ENCODE results near the gene LTB4R2. TPM values are rescaled to one million over a fixed set of nuclear protein-coding genes. Genes with fewer than 3 reads are reported as not detected.
A peak's percentile ranks its signal among the peaks of the same experiment; 100 is the strongest.
"Not testable (repeated sequence)": the region's sequence is repeated elsewhere in the genome, so short reads cannot be mapped to it uniquely, and the experiment has no call there.

The LTB4R2 gene
- total and polyA plus RNA-seq, 2 donors (not counting 1 experiment from before 2014, with no cell fraction given), result 0.23 to 1.8 TPM

DNA sequence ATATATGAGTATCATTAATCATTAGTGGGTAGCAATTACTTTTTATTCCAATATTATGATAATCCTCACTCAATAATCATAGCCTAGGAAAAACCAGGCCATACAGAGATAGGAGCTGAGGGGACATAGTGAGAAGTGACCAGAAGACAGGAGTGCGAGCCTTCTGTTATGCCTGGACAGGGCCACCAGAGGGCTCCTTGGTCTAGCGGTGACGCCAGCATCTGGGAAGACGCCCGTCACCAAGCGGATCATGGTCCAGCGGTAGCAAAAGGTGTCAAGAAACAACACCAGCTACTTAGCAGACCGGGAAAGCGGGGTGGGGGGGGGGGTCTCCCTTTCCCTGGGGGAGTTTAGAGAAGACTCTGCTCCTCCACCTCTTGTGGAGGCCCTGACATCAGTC, 18.0 kb downstream of the LTB4R2 start:
- not testable (repeated sequence) for H2AFZ ChIP-seq (ENCODE audit: low read length); H3K4me1 ChIP-seq (ENCODE audit: control insufficient read depth, extremely low read depth, insufficient read depth, low read length); H4K20me1 ChIP-seq (ENCODE audit: control insufficient read depth, extremely low read depth, insufficient read depth, low read length); H3K9ac ChIP-seq (ENCODE audit: insufficient read depth, low read length); H3K27ac ChIP-seq (ENCODE audit: insufficient read depth, low read length); DNase-seq (ENCODE audit: low read depth in 2 of 2); H3K4me3 ChIP-seq (replicated peaks in 1 of 4; ENCODE audit: control extremely low read depth in 1 of 4, insufficient read depth in 1 of 4, low read depth in 3 of 4, low read length in 4 of 4); H3K36me3 ChIP-seq (ENCODE audit: control insufficient read depth, insufficient read depth, low read length); H3K4me2 ChIP-seq (ENCODE audit: extremely low read depth, insufficient read depth, low read length); H3K79me2 ChIP-seq (ENCODE audit: control insufficient read depth, insufficient read depth, low read length); H3K9me3 ChIP-seq (ENCODE audit: control insufficient read depth, insufficient read depth, low read depth, low read length)
- peaks cover 11% of the 10 kb centered on the region for H3K27me3 ChIP-seq (ENCODE audit: control insufficient read depth, insufficient read depth, low read length)
- TF ChIP-seq, protein P1, sequence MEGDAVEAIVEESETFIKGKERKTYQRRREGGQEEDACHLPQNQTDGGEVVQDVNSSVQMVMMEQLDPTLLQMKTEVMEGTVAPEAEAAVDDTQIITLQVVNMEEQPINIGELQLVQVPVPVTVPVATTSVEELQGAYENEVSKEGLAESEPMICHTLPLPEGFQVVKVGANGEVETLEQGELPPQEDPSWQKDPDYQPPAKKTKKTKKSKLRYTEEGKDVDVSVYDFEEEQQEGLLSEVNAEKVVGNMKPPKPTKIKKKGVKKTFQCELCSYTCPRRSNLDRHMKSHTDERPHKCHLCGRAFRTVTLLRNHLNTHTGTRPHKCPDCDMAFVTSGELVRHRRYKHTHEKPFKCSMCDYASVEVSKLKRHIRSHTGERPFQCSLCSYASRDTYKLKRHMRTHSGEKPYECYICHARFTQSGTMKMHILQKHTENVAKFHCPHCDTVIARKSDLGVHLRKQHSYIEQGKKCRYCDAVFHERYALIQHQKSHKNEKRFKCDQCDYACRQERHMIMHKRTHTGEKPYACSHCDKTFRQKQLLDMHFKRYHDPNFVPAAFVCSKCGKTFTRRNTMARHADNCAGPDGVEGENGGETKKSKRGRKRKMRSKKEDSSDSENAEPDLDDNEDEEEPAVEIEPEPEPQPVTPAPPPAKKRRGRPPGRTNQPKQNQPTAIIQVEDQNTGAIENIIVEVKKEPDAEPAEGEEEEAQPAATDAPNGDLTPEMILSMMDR (conservative IDR thresholded peaks at IDR 0.05 in 1 of 2, IDR thresholded peaks at IDR 0.05 in 1 of 2; ENCODE audit: low read depth in 1 of 2, low read length in 2 of 2), result peak; percentile 21 to 41

- H4K20me1 ChIP-seq (ENCODE audit: control insufficient read depth, extremely low read depth, insufficient read depth, low read length), result no peaks in the 10 kb centered on the region
- H3K4me1 ChIP-seq (ENCODE audit: control insufficient read depth, extremely low read depth, insufficient read depth, low read length), result no peaks in the 10 kb centered on the region
- no peaks in the 10 kb centered on the region for H3K36me3 ChIP-seq (ENCODE audit: control insufficient read depth, insufficient read depth, low read length)
- H3K9me3 ChIP-seq (ENCODE audit: control insufficient read depth, insufficient read depth, low read depth, low read length), result no peaks in the 10 kb centered on the region
- no peak overlapping the region for H3K27ac ChIP-seq (ENCODE audit: insufficient read depth, low read length)
- no peak for TF ChIP-seq EZH2 (IDR thresholded peaks at IDR 0.05; ENCODE audit: low read length, missing control alignments)
- TF ChIP-seq, protein P1 (conservative IDR thresholded peaks at IDR 0.05 in 1 of 2, IDR thresholded peaks at IDR 0.05 in 1 of 2; ENCODE audit: low read depth in 1 of 2, low read length in 2 of 2), result no peak
- DNase-seq (ENCODE audit: low read depth in 2 of 2), result no peak
- H3K79me2 ChIP-seq (ENCODE audit: control insufficient read depth, insufficient read depth, low read length), result no peaks in the 10 kb centered on the region
- H3K4me2 ChIP-seq (ENCODE audit: extremely low read depth, insufficient read depth, low read length), result no peak overlapping the region
- H3K9ac ChIP-seq (ENCODE audit: insufficient read depth, low read length), result no peak overlapping the region
- peaks cover 7% of the 10 kb centered on the region for H3K27me3 ChIP-seq (ENCODE audit: control insufficient read depth, insufficient read depth, low read length)
- H2AFZ ChIP-seq (ENCODE audit: low read length), result no peak overlapping the region
- no peak overlapping the region for H3K4me3 ChIP-seq (replicated peaks in 1 of 4; ENCODE audit: control extremely low read depth in 1 of 4, insufficient read depth in 1 of 4, low read depth in 3 of 4, low read length in 4 of 4)
Measured at GRCh38 chr14:24329073-24329663, 19.2 kb downstream of the LTB4R2 start.

GRCh38 chr14:24329736-24330135, 19.8 kb downstream of the LTB4R2 start:
- TF ChIP-seq, protein P1 (conservative IDR thresholded peaks at IDR 0.05 in 1 of 2, IDR thresholded peaks at IDR 0.05 in 1 of 2; ENCODE audit: low read depth in 1 of 2, low read length in 2 of 2), result no peak
- no peak for TF ChIP-seq EZH2 (IDR thresholded peaks at IDR 0.05; ENCODE audit: low read length, missing control alignments)

More at GRCh38 chr14:24329736-24330135, 19.8 kb downstream of the LTB4R2 start:
- Histone ChIP-seq H3K9me3 (ENCODE audit: control insufficient read depth, insufficient read depth, low read depth, low read length) (no peaks in the 10 kb centered on the region), H3K79me2 (ENCODE audit: control insufficient read depth, insufficient read depth, low read length) (no peaks in the 10 kb centered on the region), H3K36me3 (ENCODE audit: control insufficient read depth, insufficient read depth, low read length) (no peaks in the 10 kb centered on the region), H4K20me1 (ENCODE audit: control insufficient read depth, extremely low read depth, insufficient read depth, low read length) (no peaks in the 10 kb centered on the region), H3K9ac (ENCODE audit: insufficient read depth, low read length) (no peak overlapping the region), H3K4me1 (ENCODE audit: control insufficient read depth, extremely low read depth, insufficient read depth, low read length) (no peaks in the 10 kb centered on the region), H2AFZ (ENCODE audit: low read length) (no peak overlapping the region), H3K4me2 (ENCODE audit: extremely low read depth, insufficient read depth, low read length) (no peak overlapping the region), H3K27me3 (ENCODE audit: control insufficient read depth, insufficient read depth, low read length) (peaks cover 11% of the 10 kb centered on the region), H3K4me3 (replicated peaks in 1 of 4; ENCODE audit: control extremely low read depth in 1 of 4, insufficient read depth in 1 of 4, low read depth in 3 of 4, low read length in 4 of 4) (no peak overlapping the region), H3K27ac (ENCODE audit: insufficient read depth, low read length) (no peak overlapping the region)
- DNase-seq (ENCODE audit: low read depth in 2 of 2), result no peak
